Dermis microvascular lymphatic vessel endothelial cell (primary cell): ENCODE measurements around the gene SCN5A. TPM values are rescaled to one million over a fixed set of nuclear protein-coding genes. Genes with fewer than 3 reads are reported as not detected.

Source experiments
- DNase-seq, 2 donors: peaks; one replicate each; pipeline versions ENCODE4 v3.0.0 to v3.0.0-alpha.2; 2010; ENCODE audit warnings: low read depth in 2 of 2
- total RNA-seq: library from RNA; depleted of rRNA; stranded (reverse); fragments of >200 nt; gene quantifications from 2 replicates; pipeline ENCODE4 v1.2.1, GENCODE V29; 2014

The SCN5A gene
- total RNA-seq, 1 donor from 2014 or later, result 6.2 TPM

GRCh38 chr3:38543586-38543985, 105.9 kb downstream of the SCN5A start:
- no peak for DNase-seq

DNA sequence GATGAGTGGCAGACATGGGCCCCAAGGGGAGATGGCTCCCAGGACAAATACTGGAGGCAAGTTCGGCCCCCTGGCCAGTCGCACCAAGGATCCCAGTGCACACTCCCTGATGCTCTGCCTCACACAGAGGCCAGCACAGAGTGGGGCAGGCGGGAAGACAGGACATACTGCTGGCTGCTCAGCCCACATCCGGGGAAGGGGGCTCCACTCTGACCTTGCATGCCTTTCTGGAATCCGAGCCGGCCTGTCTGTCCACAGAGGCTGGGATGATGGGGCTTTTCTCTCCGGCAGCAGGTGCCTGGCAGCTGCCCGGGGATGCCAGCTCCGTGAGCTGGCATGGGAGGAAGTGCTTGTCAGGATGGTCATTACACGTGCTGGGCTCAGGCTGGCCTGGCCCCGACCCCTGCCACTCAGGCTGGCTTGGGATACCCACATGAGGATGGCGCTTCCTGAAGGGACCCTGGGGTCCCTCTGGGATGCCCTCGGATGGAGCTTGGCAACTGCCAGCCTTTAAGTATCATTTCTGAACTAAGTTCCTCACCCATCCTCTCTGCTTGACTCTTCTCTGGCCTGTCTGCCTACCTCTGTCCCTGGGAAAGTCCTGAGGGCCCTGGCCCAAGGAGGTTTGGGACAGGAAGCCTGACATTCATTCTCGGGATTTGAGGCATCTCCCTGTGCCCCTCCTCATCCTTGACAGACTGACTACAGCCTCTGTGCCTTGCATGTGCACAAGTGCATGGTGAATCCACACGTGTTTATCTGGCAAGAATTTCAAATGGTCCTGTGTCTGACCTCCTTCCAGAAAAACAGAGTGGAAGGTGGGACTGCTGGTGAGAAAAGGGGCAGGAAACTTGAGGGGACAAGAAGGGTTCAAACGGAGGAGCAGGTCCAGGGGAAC, 106.8 kb downstream of the SCN5A start:
- peak in 1 of 2 donors; percentile 32 for DNase-seq

- DNase-seq, result peak; percentile 52 to 60
These were observed 107.7 kb downstream of the SCN5A start for GRCh38 chr3:38541806-38542205.

GRCh38 chr3:38538773-38539353, 110.6 kb downstream of the SCN5A start:
- no peak for DNase-seq

- no peak for DNase-seq
These were observed 112.8 kb downstream of the SCN5A start for GRCh38 chr3:38536671-38537070.

DNA sequence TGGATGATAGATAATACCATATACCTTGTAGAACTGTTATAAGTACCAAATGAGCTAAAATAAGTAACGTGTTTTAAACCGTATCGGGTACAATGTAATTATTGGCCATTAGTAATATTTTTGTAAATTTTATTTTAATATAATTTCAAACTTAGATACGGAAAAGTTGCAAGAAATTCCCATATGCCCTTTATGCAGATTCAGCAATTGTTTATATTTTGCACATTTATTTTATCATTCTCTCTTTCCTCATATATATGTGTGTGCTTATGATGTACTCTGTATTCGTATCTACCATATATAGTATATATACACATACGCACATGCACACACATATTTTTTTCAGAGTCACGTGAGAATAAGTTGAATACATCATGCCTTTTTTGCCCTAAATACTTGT, 114.9 kb downstream of the SCN5A start:
- no peak for DNase-seq

- no peak for DNase-seq
These were observed 115.3 kb downstream of the SCN5A start for GRCh38 chr3:38534180-38534579.

GRCh38 chr3:38533285-38533976, 116.1 kb downstream of the SCN5A start:
- no peak for DNase-seq

DNA sequence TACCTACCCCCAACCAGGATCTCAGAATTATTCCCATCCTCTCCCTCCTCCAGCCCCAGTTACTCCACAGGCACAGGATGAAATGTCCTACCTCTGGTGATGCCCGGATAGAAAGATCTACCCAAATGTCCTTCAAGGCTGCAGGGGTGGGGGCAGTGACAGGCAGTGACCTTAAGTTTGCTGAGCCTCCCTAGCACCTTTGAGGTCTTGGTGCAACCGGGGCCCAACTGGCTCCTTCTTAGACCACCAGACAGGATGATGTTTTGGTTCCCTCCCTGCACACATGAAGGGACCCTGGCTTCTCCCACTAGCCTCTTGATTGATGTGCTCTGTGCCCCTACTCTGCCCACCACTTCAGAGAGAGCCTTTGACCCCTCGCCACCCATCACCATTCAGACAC, 117.0 kb downstream of the SCN5A start:
- no peak for DNase-seq

GRCh38 chr3:38528457-38528856, 121.0 kb downstream of the SCN5A start:
- DNase-seq, result peak in 1 of 2 donors; percentile 20

- no peak for DNase-seq
These were observed 122.7 kb downstream of the SCN5A start for GRCh38 chr3:38526792-38527191.

GRCh38 chr3:38524141-38524739, 125.2 kb downstream of the SCN5A start:
- DNase-seq, result no peak

- DNase-seq, result no peak
These were observed 127.5 kb downstream of the SCN5A start for GRCh38 chr3:38522002-38522401.

DNA sequence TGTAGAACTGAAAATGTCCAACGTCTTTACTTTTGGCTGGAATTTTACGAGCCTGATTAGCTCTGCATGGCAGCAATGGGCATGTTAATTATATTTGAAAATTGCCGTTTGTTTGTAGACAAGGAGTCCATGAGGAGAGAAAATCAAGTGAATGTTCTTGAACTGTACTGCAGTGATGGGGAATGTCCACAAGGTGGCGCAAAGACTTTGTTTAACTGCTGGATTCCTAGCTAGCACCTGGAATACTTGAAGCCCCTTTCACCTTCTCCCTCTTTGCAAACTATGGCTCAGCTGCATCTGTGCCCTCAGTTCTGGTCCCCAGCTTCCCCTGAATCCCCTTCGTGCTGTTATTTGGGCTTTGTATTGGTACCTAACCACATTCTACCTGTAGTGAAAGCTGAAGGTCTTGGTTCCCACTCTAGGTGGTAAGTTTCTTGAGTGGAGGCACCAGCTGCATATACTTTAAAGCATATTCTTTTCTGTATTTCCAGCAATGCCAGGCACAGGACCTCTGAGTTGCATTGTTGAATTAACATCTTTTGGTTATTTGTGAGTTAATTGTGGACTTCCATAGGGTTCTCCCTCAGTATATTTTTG, 128.0 kb downstream of the SCN5A start:
- DNase-seq, result peak; percentile 73 to 79

- peak in 1 of 2 donors; percentile 23 for DNase-seq
These were observed 129.8 kb downstream of the SCN5A start for GRCh38 chr3:38519651-38520050.

GRCh38 chr3:38519000-38519399, 130.5 kb downstream of the SCN5A start:
- DNase-seq, result peak in 1 of 2 donors; percentile 23

GRCh38 chr3:38516669-38517068, 132.8 kb downstream of the SCN5A start:
- no peak for DNase-seq

GRCh38 chr3:38515367-38515766, 134.1 kb downstream of the SCN5A start:
- no peak for DNase-seq

GRCh38 chr3:38511546-38511945, 137.9 kb downstream of the SCN5A start:
- DNase-seq, result no peak

DNA sequence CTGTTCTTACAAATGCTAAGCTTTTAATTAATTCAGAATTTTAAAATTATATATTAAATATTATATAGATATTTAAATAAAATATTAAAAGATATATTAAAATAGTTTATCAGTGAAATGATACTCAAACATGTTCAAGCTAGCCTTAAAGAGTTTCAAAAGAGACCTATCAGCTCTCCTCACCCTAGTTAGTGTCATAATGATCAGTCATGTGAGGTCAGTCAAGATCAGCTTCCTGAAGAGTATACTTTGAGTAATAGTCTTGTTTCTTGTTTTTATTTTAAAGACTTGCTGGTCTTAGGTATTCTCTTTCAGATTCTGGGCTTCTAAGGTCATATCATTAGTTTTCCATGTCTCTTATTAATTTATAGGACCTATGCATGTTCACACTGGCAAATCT, 138.9 kb downstream of the SCN5A start:
- DNase-seq, result no peak

DNA sequence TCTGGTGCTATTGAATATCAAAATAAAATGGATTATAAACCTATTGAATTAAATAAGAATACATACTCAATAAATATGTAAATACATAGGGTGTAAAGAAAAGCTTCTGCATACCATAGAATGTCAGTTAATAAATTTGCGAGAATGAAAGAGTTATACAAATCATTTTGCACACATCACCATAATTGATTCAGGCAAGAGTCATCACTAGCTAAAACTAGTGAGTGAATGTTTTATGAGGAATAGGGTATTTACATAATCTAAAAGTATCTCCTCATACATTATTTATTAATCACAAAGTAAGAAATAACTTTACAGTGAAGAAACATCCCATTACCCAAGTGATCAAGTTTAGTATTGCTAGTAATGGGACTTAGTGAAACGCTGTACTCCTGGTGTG, 139.8 kb downstream of the SCN5A start:
- DNase-seq, result no peak

DNA sequence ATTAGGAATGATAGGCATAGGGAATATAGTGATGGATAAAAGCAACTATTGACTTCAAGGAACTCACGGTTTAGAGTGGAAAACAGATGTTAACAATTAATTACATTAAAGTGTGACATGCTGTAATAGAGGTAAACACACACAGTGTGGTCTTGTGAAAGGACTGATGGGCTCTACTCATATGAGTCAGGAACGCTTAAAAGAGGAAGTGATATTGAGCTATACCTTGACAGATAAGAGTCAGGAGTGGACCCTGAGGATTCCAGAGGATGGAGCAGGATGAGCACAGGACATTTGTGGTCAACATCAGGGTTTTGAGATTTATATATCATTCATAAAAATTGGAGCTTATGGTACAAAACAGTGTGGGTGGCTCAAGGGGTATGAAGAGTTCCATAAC, 142.4 kb downstream of the SCN5A start:
- DNase-seq, result no peak
